HG03558 (cell line): ENCODE measurements around the gene DOK4.
"Not testable (repeated sequence)": the region's sequence is repeated elsewhere in the genome, so short reads cannot be mapped to it uniquely, and the experiment has no call there.

Experiments used
- ATAC-seq: cut with Tn5 transposase; IDR thresholded peaks from one replicate; pipeline ENCODE4 v1.9.1; 2021; ENCODE audit warnings: moderate number of reproducible peaks; ENCODE audit not compliant: unreplicated experiment; ENCODE audit errors: extremely low read depth

DOK4 gene

GRCh38 chr16:57504001-57504400 is 17.7 kb upstream of the DOK4 start:
- ATAC-seq, result no peak

GRCh38 chr16:57503366-57503765 is 17.1 kb upstream of the DOK4 start:
- no peak for ATAC-seq

GRCh38 chr16:57502048-57502775 is 15.9 kb upstream of the DOK4 start:
- no peak for ATAC-seq

- ATAC-seq, result no peak
Observed at GRCh38 chr16:57501492-57501891, 15.2 kb upstream of the DOK4 start.

- ATAC-seq, result no peak
Observed at GRCh38 chr16:57500578-57501111, 14.4 kb upstream of the DOK4 start.

- ATAC-seq, result not testable (repeated sequence)
Observed at GRCh38 chr16:57499941-57500340, 13.6 kb upstream of the DOK4 start.

- no peak for ATAC-seq
Observed at GRCh38 chr16:57498031-57498430, 11.7 kb upstream of the DOK4 start.

GRCh38 chr16:57497121-57497520 is 10.8 kb upstream of the DOK4 start:
- ATAC-seq, result no peak

GRCh38 chr16:57493767-57494166 is 7.5 kb upstream of the DOK4 start:
- ATAC-seq, result no peak

- no peak for ATAC-seq
Observed at GRCh38 chr16:57489229-57489628, 2.9 kb upstream of the DOK4 start.

GRCh38 chr16:57486858-57487834 is 853 bp upstream of the DOK4 start:
- ATAC-seq, result no peak

- no peak for ATAC-seq
Observed at GRCh38 chr16:57485091-57485915, 990 bp downstream of the DOK4 start.

- ATAC-seq, result no peak
Observed at GRCh38 chr16:57484515-57485005, 1.7 kb downstream of the DOK4 start.

- no peak for ATAC-seq
Observed at GRCh38 chr16:57483725-57484514, 2.4 kb downstream of the DOK4 start.

- no peak for ATAC-seq
Observed at GRCh38 chr16:57482845-57483545, 3.3 kb downstream of the DOK4 start.

GRCh38 chr16:57481421-57481820 is 4.9 kb downstream of the DOK4 start:
- ATAC-seq, result no peak

GRCh38 chr16:57480754-57481230 is 5.5 kb downstream of the DOK4 start:
- ATAC-seq, result no peak

- no peak for ATAC-seq
Observed at GRCh38 chr16:57479976-57480753, 6.1 kb downstream of the DOK4 start.
